Measurements from ENCODE around the gene LRRN3.

LRRN3 gene

DNA sequence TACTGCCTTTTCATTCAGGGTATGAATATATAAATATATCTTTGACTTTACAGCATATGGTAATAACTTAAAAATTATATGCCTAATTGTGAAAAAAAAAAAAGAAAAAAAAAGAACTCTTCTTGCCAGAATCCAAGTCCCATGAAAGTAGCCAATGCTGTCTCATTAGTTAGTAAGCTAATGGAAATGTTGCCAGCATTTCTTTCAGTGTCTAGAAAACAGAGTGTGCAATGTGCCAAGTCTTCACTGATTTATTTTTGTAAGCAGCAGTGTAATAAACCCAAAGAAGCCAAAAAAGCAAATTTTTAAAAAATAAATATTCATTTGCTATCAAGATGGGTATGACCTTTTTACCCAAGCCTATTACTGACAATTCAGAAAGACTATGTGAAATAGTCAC is 31.1 kb upstream of the LRRN3 start:
- TF ChIP-seq, protein P1, sequence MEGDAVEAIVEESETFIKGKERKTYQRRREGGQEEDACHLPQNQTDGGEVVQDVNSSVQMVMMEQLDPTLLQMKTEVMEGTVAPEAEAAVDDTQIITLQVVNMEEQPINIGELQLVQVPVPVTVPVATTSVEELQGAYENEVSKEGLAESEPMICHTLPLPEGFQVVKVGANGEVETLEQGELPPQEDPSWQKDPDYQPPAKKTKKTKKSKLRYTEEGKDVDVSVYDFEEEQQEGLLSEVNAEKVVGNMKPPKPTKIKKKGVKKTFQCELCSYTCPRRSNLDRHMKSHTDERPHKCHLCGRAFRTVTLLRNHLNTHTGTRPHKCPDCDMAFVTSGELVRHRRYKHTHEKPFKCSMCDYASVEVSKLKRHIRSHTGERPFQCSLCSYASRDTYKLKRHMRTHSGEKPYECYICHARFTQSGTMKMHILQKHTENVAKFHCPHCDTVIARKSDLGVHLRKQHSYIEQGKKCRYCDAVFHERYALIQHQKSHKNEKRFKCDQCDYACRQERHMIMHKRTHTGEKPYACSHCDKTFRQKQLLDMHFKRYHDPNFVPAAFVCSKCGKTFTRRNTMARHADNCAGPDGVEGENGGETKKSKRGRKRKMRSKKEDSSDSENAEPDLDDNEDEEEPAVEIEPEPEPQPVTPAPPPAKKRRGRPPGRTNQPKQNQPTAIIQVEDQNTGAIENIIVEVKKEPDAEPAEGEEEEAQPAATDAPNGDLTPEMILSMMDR (IDR thresholded peaks at IDR 0.05; ENCODE audit: low read depth, low read length): no peak
- TF ChIP-seq EZH2phosphoT487 (IDR thresholded peaks at IDR 0.05; ENCODE audit: low read depth): no peak
- Histone ChIP-seq H3K27ac (ENCODE audit: low read length) (no peak overlapping the region), H3K4me1 (ENCODE audit: low read length) (no peaks in the 10 kb centered on the region), H2AFZ (ENCODE audit: low read depth, low read length) (no peak overlapping the region), H3K9me3 (ENCODE audit: insufficient read depth, low read length) (no peaks in the 10 kb centered on the region), H4K20me1 (ENCODE audit: insufficient read depth, low read length) (no peaks in the 10 kb centered on the region), H3K79me2 (ENCODE audit: low read length) (no peaks in the 10 kb centered on the region), H3K4me3 (ENCODE audit: low read length) (no peak overlapping the region), H3K4me2 (ENCODE audit: low read length) (no peak overlapping the region), H3K36me3 (replicated peaks; ENCODE audit: low read depth, low read length) (no peaks in the 10 kb centered on the region), H3K9ac (ENCODE audit: low read length) (no peak overlapping the region), H3K27me3 (ENCODE audit: low read depth, low read length) (no peaks in the 10 kb centered on the region)

DNA sequence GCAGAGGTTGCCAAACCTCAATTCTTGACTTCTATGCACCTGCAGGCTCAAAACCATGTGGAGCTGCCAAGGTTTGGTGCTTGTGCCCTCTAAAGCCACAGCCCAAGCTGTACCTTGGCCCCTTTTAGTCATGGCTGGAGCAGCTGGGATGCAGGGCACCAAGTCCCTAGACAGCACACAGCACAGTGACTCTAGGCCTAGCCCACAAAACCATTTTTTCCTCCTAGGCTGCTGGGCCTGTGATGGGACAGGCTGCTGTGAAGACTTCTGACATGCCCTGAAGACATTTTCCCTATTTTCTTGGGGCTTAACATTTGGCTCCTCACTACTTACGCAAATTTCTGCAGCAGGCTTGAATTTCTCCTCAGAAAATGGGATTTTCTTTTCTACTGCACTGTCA is 27.8 kb upstream of the LRRN3 start:
- H3K9ac ChIP-seq (ENCODE audit: low read length): no peak overlapping the region
- no peak overlapping the region for H3K4me3 ChIP-seq (ENCODE audit: low read length)
- H3K4me2 ChIP-seq (ENCODE audit: low read length): no peak overlapping the region
- no peaks in the 10 kb centered on the region for H3K9me3 ChIP-seq (ENCODE audit: insufficient read depth, low read length)
- H3K4me1 ChIP-seq (ENCODE audit: low read length): no peaks in the 10 kb centered on the region
- TF ChIP-seq, protein P1 (IDR thresholded peaks at IDR 0.05; ENCODE audit: low read depth, low read length): no peak
- TF ChIP-seq EZH2phosphoT487 (IDR thresholded peaks at IDR 0.05; ENCODE audit: low read depth): no peak
- no peaks in the 10 kb centered on the region for H4K20me1 ChIP-seq (ENCODE audit: insufficient read depth, low read length)
- no peak overlapping the region for H2AFZ ChIP-seq (ENCODE audit: low read depth, low read length)
- H3K27me3 ChIP-seq (ENCODE audit: low read depth, low read length): no peaks in the 10 kb centered on the region
- H3K36me3 ChIP-seq (replicated peaks; ENCODE audit: low read depth, low read length): no peaks in the 10 kb centered on the region
- no peak overlapping the region for H3K27ac ChIP-seq (ENCODE audit: low read length)
- no peaks in the 10 kb centered on the region for H3K79me2 ChIP-seq (ENCODE audit: low read length)

DNA sequence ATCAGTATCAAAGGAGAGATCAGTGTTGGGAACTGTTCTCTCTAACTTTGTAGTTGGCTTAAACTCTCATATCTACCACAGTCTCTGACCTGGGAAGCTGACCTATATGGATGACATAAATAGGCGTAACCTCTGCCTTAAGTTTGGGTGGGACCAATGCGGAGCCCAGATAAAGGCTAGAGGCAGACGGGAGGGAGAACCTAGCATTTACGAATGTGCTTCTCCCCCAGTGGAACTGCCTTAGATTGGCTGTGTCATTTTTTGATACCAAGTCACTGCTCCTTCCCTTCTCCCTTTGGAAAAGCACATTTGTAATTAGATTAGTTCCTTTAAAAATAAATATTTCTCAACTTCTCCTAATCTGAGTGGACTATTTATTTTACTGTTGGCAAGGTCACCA is 23.7 kb upstream of the LRRN3 start:
- Histone ChIP-seq H2AFZ (ENCODE audit: low read depth, low read length) (no peak overlapping the region), H3K9ac (ENCODE audit: low read length) (no peak overlapping the region), H3K4me1 (ENCODE audit: low read length) (no peaks in the 10 kb centered on the region), H3K27me3 (ENCODE audit: low read depth, low read length) (no peaks in the 10 kb centered on the region), H3K9me3 (ENCODE audit: insufficient read depth, low read length) (no peaks in the 10 kb centered on the region), H3K27ac (ENCODE audit: low read length) (no peak overlapping the region), H4K20me1 (ENCODE audit: insufficient read depth, low read length) (no peaks in the 10 kb centered on the region), H3K4me2 (ENCODE audit: low read length) (no peak overlapping the region), H3K79me2 (ENCODE audit: low read length) (no peaks in the 10 kb centered on the region), H3K36me3 (replicated peaks; ENCODE audit: low read depth, low read length) (no peaks in the 10 kb centered on the region), H3K4me3 (ENCODE audit: low read length) (no peak overlapping the region)
- TF ChIP-seq, protein P1 (IDR thresholded peaks at IDR 0.05; ENCODE audit: low read depth, low read length): no peak
- TF ChIP-seq EZH2phosphoT487 (IDR thresholded peaks at IDR 0.05; ENCODE audit: low read depth): no peak

DNA sequence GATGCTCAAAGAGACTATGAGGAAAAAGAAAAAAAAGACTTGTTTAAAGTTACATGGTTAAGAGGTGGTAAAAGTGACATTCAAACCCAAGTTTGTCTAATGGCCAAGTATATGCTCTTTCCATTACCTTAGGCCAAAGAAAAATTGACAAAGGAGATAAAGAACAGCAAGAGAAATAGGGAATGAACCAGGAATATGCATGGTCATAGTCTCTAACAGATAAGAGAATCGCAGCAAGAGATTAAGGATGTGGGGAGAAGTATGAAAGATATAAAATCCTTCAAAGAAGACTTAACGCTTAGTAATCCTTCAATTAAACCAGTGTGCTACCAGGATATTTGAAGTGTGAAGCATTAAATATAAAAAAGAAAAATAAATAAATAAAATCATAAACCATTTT is 23.2 kb upstream of the LRRN3 start:
- no peaks in the 10 kb centered on the region for H3K36me3 ChIP-seq (replicated peaks; ENCODE audit: low read depth, low read length)
- H3K4me2 ChIP-seq (ENCODE audit: low read length): no peak overlapping the region
- no peaks in the 10 kb centered on the region for H3K79me2 ChIP-seq (ENCODE audit: low read length)
- H3K4me3 ChIP-seq (ENCODE audit: low read length): no peak overlapping the region
- H3K9me3 ChIP-seq (ENCODE audit: insufficient read depth, low read length): no peaks in the 10 kb centered on the region
- H3K4me1 ChIP-seq (ENCODE audit: low read length): no peaks in the 10 kb centered on the region
- H3K27me3 ChIP-seq (ENCODE audit: low read depth, low read length): no peaks in the 10 kb centered on the region
- no peak for TF ChIP-seq EZH2phosphoT487 (IDR thresholded peaks at IDR 0.05; ENCODE audit: low read depth)
- TF ChIP-seq, protein P1 (IDR thresholded peaks at IDR 0.05; ENCODE audit: low read depth, low read length): no peak
- no peaks in the 10 kb centered on the region for H4K20me1 ChIP-seq (ENCODE audit: insufficient read depth, low read length)
- no peak overlapping the region for H2AFZ ChIP-seq (ENCODE audit: low read depth, low read length)
- no peak overlapping the region for H3K27ac ChIP-seq (ENCODE audit: low read length)
- no peak overlapping the region for H3K9ac ChIP-seq (ENCODE audit: low read length)
